Heart left ventricle (tissue), 16 donors: Measurements from ENCODE around the gene COL15A1. TPM values are rescaled to one million over a fixed set of nuclear protein-coding genes. Genes with fewer than 3 reads are reported as not detected.

Experiments
- ATAC-seq, 4 donors: fragments of 200-7000 bp; cut with Tn5 transposase; one replicate each; pipeline ENCODE4 v1.9.1; 2020 to 2022; ENCODE audit warnings: moderate library complexity in 4 of 4, mild to moderate bottlenecking in 3 of 4, moderate number of reproducible peaks in 1 of 4
- DNase-seq, 5 donors: peaks; one replicate each; pipeline ENCODE4 v3.0.0-alpha.2; 2020
- H3K27ac ChIP-seq, 12 donors: fragments of 200-600 bp; sonication (generic) in 4 of 12; one replicate each; pipeline versions ENCODE4 v1.5.0 to v1.8.0; 2016 to 2022; ENCODE audit warnings: mild to moderate bottlenecking in 2 of 12
- H3K27me3 ChIP-seq, 9 donors: fragments of 200-600 bp; sonication (generic) in 2 of 9; one replicate each; pipeline versions ENCODE4 v1.5.1 to v1.8.0; 2016 to 2022; ENCODE audit warnings: mild to moderate bottlenecking in 3 of 9
- H3K36me3 ChIP-seq, 9 donors: fragments of 200-600 bp; sonication (generic) in 2 of 9; one replicate each; pipeline versions ENCODE4 v1.5.0 to v1.8.0; 2018 to 2022; ENCODE audit warnings: mild to moderate bottlenecking in 2 of 9
- H3K4me1 ChIP-seq, 12 donors: fragments of 200-600 bp; sonication (generic) in 4 of 12; one replicate each; pipeline versions ENCODE4 v1.5.0 to v1.8.0; 2016 to 2022; ENCODE audit warnings: mild to moderate bottlenecking in 3 of 12
- H3K4me3 ChIP-seq, 12 donors: fragments of 200-600 bp; sonication (generic) in 4 of 12; one replicate each; pipeline versions ENCODE4 v1.5.0 to v1.8.0; 2017 to 2022; ENCODE audit warnings: mild to moderate bottlenecking in 9 of 12, moderate library complexity in 4 of 12
- H3K9me3 ChIP-seq, 12 donors: fragments of 200-600 bp; sonication (generic) in 4 of 12; one replicate each; pipeline versions ENCODE4 v1.5.0 to v1.8.0; 2016 to 2022; ENCODE audit warnings: mild to moderate bottlenecking in 1 of 12
- CTCF ChIP-seq, 12 donors: fragments of 200-600 bp; sonication (generic) in 4 of 12; IDR thresholded peaks; one replicate each; pipeline versions ENCODE4 v1.5.0 to v1.8.0; 2018 to 2022; ENCODE audit warnings: antibody characterized with exemption in 12 of 12, mild to moderate bottlenecking in 5 of 12
- POLR2A ChIP-seq, 2 donors: fragments of 450-650 bp; IDR thresholded peaks; one replicate each; pipeline ENCODE4 v1.6.1; 2017; ENCODE audit warnings: antibody characterized with exemption in 2 of 2, mild to moderate bottlenecking in 2 of 2, moderate library complexity in 2 of 2
- WGBS, 4 donors: extraction: QIAGEN DNeasy Blood & Tissue Kit in 2 of 4; methylation state at CpG; one replicate each; pipeline versions ENCODE4 v1.1.5 to v1.1.7; 2013 to 2018; 5-methylcytosine and 5-hydroxymethylcytosine counted together
- intact Hi-C, 10 donors: fragments of 100-400 bp; cut with DNase I; formaldehyde crosslinking; loops; one replicate each; pipeline versions ENCODE4 v1.11.1 to v1.14.2; 2022
- polyA plus RNA-seq, 2 donors: library from polyadenylated mRNA; stranded (reverse); fragments of 200-250 nt; gene quantifications; one replicate each; pipeline ENCODE4 v1.2.3, GENCODE V29; 2013
- total RNA-seq, 9 donors: library from RNA; depleted of rRNA in 2 of 9; stranded (reverse); fragments of >200 nt in 2 of 9; fragmentation: NEBNext Ultra II Directional in 3 of 9; extraction: Animal tissue kit (Norgen Biotek cat#: 25700) in 3 of 9; gene quantifications; one replicate each; pipeline versions ENCODE4 v1.1.0 to v1.2.4, GENCODE V29; 2016 to 2023
- donor health status: ischemic (EF 13 %, LVEDD 7.1; RV severe dilation, severe dysfunction).
- donor health status: healthy with polysubstance abuse.
- donor health status: DM: no; HTN: yes; CAD: no.
- donor health status: DM: no; HTN: no; CAD: no.
- donor health status: ischemic (EF 25% LVEDD 6.9; RV normal size, moderate dysfunction).
- donor health status: ischemic (EF 25% LVEDD 5.7; RV mildly dilated, moderate dysfunction).
- donor health status: healthy.
- donor health status: DM: yes; HTN: yes; CAD: no.
- donor health status: ischemic (EF 35%, LVEDD 5.7; RV mildly dilated, moderate dysfunction).
- donor health status: nonischemic (EF 11% LVEDD 7.7; RV severe dilation, severe dysfunction).
- donor health status: DM: yes; HTN: yes; CAD: no.
- donor health status: PGD.
- donor health status: ischemic (EF 29% LVEDD 5.4; RV normal size, mild dysfunction).
- donor health status: nonischemic (EF 23%, LVEDD 6.1; RV moderate dilation, normal function).

Gene COL15A1
- total and polyA plus RNA-seq, 11 donors = 12.4 to 81.0 (median 38.8) TPM

- intact Hi-C loops = loop anchor here in 2 of 10 donors (1.0 to 5.0 kb wide), 3 partner anchors 18 to 66 kb away; no protein-coding TSS in a partner anchor
- WGBS, 4 donors = 58 to 67% (median 61%) methylated on average over 8 of the region's 8 CpGs
- peak overlapping the region in 11 of 12 donors; percentile 3 to 86 (median 52) for H3K27ac ChIP-seq
- DNase-seq (peak; percentile 43 to 86 (median 77)), ATAC-seq (peak in 2 of 4 donors; percentile 18 to 52)
- H3K4me1 ChIP-seq = peaks cover 3 to 56% (median 34%) of the 10 kb centered on the region in 12 donors
- H3K27me3 ChIP-seq = no peaks in the 10 kb centered on the region
- H3K4me3 ChIP-seq = no peak overlapping the region
- no peaks in the 10 kb centered on the region for H3K9me3 ChIP-seq
- TF ChIP-seq POLR2A (IDR thresholded peaks at IDR 0.05) = no peak
- TF ChIP-seq CTCF (IDR thresholded peaks at IDR 0.05) = no peak
- no peaks in the 10 kb centered on the region for H3K36me3 ChIP-seq
Observed at GRCh38 chr9:98906273-98907040, 37.2 kb upstream of the COL15A1 start.

GRCh38 chr9:98907055-98907454, 36.7 kb upstream of the COL15A1 start:
- ATAC-seq (peak in 1 of 4 donors; percentile 42), DNase-seq (no peak)
- intact Hi-C loops = loop anchor here in 1 of 10 donors (5.0 kb wide), 2 partner anchors 40 to 65 kb away; no protein-coding TSS in a partner anchor
- no peak for TF ChIP-seq POLR2A (IDR thresholded peaks at IDR 0.05)
- no peak for TF ChIP-seq CTCF (IDR thresholded peaks at IDR 0.05)
- Histone ChIP-seq H3K4me1 (peaks cover 3 to 56% (median 34%) of the 10 kb centered on the region in 12 donors), H3K27ac (peak overlapping the region in 10 of 12 donors; percentile 3 to 86 (median 58)), H3K27me3 (no peaks in the 10 kb centered on the region), H3K9me3 (no peaks in the 10 kb centered on the region), H3K36me3 (no peaks in the 10 kb centered on the region), H3K4me3 (no peak overlapping the region)
- WGBS, 4 donors = 64 to 86% (median 73%) methylated on average over 4 of the region's 4 CpGs

DNA sequence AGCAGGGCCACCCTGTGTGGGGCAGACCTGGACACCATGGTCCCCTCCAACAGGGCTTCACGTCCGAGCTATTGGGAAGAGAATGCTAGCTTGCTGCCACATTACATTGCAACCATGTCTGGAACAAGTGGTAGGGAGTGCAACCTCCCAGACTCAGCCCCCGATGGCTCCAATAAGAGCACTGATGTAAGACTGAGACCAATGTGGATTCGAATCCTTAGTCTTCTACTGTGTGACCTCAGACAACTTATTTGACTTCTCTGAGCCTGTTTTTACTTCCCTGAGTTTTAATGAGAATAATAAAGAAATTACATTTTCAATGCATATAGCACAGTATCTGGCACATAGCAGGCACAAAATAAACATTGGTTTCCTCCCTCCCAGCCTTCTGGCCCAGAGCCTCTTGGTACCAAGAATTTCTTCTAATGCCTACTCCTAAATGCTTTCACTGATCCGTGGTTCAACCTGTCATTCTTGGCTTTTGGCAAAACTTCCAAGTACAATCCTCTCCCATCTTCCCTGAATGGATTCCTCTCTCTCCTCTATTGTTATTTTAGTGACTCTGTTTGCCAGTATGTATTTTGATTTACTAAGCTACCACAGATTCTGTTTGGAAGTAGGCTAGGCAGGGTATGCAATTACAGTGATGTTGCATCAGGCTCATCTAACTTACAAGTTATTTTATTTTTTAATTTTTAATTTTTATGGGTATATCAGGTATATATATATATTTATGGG, 34.6 kb upstream of the COL15A1 start:
- peak in 1 of 4 donors; percentile 45 for ATAC-seq
- DNase-seq = no peak

More for the DNA sequence above, 34.6 kb upstream of the COL15A1 start:
- TF ChIP-seq CTCF (IDR thresholded peaks at IDR 0.05) = no peak
- no peak for TF ChIP-seq POLR2A (IDR thresholded peaks at IDR 0.05)
- no peak overlapping the region for H3K4me3 ChIP-seq
- peak overlapping the region; percentile 33 to 86 (median 72) for H3K27ac ChIP-seq
- no peaks in the 10 kb centered on the region for H3K36me3 ChIP-seq
- no peaks in the 10 kb centered on the region for H3K9me3 ChIP-seq
- intact Hi-C loops = loop anchor here in 2 of 10 donors (2.0 to 5.0 kb wide), 3 partner anchors 42 to 63 kb away; no protein-coding TSS in a partner anchor
- peaks cover 3 to 56% (median 29%) of the 10 kb centered on the region in 12 donors for H3K4me1 ChIP-seq
- H3K27me3 ChIP-seq = no peaks in the 10 kb centered on the region
- WGBS, 4 donors = 44 to 64% (median 58%) methylated on average over 5 of the region's 5 CpGs
